HG03575 (cell line): ENCODE data around the gene TFPT.
A peak's percentile ranks its signal among the peaks of the same experiment; 100 is the strongest.

Experiments used
- ATAC-seq: cut with Tn5 transposase; IDR thresholded peaks from one replicate; pipeline ENCODE4 v1.9.1; 2021; ENCODE audit not compliant: unreplicated experiment, insufficient number of reproducible peaks, low FRiP score; ENCODE audit errors: extremely low read depth

Gene TFPT

DNA sequence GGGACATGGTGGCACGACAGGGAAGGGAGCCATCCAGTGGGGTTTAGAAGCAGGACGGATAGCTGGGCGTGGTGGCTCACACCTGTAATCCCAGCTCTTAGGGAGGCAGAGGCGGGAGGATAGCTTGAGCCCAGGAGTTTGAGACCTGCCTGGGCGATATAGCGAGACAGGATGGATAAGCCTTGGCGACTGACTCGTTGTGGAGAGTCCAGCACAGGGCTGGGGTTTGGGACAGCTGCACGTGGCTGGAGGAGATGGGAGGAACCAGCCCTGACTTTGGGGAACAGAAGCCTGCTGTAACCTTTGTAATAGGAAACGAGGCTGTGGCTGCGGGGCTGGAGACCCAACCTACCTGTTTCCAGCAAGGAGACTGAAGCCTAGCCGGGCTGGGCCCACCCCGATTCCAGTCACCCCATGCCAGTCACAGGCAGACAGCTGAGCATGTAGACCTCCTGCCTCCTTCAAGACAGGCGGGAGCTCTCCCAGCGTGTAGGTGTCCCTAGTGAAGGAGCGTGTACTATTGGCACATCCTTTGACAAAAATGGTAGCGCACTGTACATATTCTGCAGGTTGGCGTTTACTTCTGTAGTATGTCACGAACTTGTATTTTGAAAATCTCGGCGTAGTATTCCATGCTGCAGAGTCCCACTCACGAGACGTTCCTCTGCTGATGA is 36.0 kb upstream of the TFPT start:
- no peak for ATAC-seq

- no peak for ATAC-seq
Observed at GRCh38 chr19:54149021-54149812, 33.8 kb upstream of the TFPT start.

DNA sequence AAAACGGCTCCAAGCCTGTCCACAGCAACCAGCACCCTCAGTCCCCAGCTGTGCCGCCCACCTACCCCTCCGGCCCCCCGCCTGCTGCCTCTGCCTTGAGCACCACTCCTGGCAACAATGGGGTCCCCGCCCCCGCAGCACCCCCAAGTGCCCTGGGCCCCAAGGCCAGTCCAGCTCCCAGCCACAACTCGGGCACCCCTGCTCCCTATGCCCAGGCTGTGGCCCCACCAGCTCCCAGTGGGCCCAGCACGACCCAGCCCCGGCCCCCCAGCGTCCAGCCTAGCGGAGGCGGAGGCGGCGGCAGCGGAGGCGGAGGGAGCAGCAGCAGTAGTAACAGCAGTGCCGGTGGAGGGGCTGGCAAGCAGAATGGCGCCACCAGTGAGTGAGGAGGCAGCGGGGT is 32.7 kb upstream of the TFPT start:
- ATAC-seq, result no peak

DNA sequence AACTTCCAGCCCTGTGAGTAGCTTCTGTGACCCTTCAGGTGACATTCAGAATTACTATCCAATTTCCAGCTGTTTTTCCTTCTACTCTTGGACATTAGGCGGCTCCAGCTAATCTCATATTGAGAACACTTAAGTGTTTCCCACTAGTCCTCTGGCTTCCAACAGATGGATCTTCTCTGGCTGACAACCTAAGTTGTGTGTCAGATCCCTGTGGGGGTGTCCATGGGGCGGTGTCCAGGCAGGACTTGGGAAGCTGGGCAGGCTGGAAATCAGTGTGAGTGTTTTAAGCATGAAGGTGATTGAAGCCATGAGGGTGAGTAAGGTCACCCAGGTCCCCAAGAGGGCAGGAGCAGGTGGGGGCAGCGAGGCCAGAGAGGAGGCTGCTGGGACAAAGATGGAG is 32.2 kb upstream of the TFPT start:
- ATAC-seq, result no peak

DNA sequence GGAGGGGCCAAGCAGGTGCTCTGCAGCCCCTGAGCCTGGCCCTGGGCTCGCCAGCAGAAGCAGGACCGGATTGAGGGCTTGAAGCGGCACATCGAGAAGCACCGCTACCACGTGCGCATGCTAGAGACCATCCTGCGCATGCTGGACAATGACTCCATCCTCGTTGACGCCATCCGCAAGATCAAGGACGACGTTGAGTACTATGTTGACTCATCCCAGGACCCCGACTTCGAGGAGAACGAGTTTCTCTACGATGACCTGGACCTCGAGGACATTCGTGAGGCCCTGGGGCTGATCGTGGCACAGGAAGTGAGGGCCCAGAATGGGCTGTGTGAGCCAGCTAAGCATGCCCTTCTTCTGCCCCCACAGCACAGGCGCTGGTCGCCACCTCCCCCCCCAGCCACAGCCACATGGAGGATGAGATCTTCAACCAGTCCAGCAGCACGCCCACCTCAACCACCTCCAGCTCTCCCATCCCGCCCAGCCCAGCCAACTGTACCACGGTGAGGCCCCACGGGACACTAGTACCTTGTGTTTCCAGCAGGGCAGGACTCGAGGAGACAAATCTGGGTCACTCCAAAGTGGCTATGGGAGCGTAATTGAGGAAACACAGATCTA is 30.2 kb upstream of the TFPT start:
- no peak for ATAC-seq

DNA sequence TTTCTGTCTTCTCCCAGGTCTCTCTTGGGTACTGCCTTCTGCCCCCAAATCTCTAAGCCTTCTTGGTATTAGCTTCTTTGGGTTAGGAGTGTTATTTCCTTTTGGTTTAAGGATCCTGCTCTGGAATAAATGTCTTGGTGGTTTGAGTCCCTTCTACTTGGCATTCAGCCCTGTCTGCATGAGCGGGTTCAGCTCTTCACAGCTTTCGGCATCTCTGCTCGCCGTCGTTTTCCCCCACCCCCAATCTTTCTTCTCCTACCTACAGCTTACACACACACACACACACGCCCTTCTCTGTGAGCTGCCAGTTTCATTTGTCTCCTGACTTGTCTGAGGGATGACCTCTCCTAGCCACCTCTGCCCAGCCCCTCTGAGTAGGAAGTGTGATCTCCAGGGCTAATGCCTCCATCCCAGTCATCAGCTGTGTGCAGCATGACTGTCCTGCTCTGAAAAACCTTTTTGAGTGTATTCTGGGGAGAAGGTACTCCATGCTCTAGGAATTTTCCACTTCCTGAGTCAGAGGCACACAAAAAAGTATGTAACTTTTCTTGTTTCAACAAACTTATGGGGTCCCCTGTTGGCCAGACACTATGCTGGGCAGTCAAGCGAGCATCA is 26.8 kb upstream of the TFPT start:
- ATAC-seq, result no peak

DNA sequence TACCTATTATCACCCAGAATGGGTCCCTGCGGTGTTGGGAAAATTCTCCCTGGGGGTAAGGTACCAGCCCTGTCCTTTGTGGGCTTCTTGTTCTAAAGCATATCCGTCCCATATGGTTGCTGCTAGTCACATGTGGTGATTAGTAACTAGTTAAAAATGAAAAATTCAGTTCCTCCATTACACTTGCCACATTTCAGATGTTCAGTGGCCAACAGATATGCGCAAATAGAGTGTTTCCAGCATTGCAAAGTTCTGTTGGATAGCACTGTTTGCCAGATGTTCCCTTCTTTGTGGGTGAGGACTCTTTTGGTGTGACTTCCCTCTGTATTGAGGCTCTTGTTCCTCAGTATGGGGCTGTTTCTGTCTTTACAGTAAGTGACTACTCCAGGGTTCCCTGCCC is 25.9 kb upstream of the TFPT start:
- no peak for ATAC-seq

GRCh38 chr19:54138489-54139256 is 23.2 kb upstream of the TFPT start:
- no peak for ATAC-seq

GRCh38 chr19:54137699-54138488 is 22.4 kb upstream of the TFPT start, which contains the start of gene CNOT3:
TSS of gene CNOT3 (plus strand) at chr19:54137762. CDS start at chr19:54142979, 5,217 bp downstream.
- no peak for ATAC-seq

- ATAC-seq, result peak; percentile 46
Observed at GRCh38 chr19:54136864-54137698, 21.6 kb upstream of the TFPT start.

GRCh38 chr19:54136086-54136863 is 20.8 kb upstream of the TFPT start:
- no peak for ATAC-seq

DNA sequence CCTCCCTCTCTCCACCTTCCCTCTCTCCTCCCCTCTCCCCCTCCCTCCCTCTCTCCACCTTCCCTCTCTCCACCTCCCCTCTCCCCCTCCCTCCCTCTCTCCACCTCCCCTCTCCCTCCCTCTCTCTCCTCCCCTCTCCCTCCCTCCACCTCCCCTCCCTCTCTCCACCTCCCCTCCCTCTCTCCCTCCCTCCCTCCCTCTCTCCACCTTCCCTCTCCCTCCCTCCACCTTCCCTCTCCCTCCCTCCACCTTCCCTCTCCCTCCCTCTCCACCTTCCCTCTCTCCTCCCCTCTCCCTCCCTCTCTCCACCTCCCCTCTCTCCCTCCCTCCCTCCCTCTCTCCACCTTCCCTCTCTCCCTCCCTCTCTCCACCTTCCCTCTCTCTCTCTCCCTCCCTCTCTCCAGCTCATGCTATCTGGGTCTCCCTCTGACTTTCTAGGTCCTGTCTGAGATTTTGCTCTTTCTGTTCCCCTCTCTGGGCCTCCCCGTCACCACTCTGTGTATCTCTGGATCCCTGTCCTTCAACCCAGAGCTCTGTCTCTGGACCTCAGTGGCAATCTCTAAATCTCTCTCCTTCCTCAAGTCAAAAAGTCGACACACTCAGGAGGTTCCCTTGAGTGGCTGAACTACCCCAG is 18.6 kb upstream of the TFPT start:
- no peak for ATAC-seq

GRCh38 chr19:54133312-54133956 is 18.0 kb upstream of the TFPT start:
- ATAC-seq, result no peak

GRCh38 chr19:54129617-54129996 is 14.2 kb upstream of the TFPT start:
- ATAC-seq, result no peak

DNA sequence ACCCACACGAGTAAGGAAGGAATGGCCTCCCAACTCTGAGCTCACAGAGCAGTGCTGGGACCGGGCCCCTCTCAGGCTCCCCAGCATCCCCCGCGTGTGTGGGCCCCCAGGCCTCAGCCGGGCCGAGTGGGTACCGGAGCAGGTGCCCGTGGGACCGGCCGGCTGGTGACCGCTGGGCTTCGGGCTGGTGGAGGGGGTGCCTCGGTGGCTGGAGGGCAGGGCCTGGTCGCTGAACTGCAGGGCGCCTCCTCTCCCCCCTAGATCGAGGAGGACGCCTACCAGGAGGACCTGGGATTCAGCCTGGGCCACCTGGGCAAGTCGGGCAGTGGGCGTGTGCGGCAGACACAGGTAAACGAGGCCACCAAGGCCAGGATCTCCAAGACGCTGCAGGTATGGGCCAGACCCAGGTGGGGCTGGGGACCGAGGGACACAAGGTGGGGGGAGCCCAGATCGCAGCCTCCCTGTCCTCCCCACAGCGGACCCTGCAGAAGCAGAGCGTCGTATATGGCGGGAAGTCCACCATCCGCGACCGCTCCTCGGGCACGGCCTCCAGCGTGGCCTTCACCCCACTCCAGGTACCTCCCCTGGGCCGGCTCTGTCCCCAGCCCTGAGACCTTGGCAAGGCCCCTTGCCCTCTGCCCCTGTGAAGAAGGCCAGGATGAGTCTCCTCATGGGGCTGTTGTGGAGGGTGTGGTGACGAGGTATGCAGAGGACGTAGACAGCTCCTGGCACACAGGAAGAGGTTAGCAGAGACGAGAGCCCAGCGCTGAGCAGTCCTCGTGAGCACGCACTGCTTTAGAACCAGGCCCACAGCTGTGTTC is 13.5 kb upstream of the TFPT start:
- ATAC-seq, result no peak
